Measurements from ENCODE around the gene SLC1A2. TPM values are rescaled to one million over a fixed set of nuclear protein-coding genes. Genes with fewer than 3 reads are reported as not detected.

The SLC1A2 gene
- polyA plus RNA-seq, 3 donors: 0.22 to 13.1 (median 0.37) TPM

- H3K27ac ChIP-seq (ENCODE audit: low read depth, low read length): no peak overlapping the region
- WGBS, 3 donors: 85 to 100% (median 87%) methylated on average over 1 of the region's 1 CpG
Observed at GRCh38 chr11:35206616-35207015, 212.7 kb downstream of the SLC1A2 start.

GRCh38 chr11:35204614-35205013 is 214.7 kb downstream of the SLC1A2 start:
- H3K27ac ChIP-seq (ENCODE audit: low read depth, low read length): no peak overlapping the region
- 58 to 90% (median 89%) methylated on average over 5 of the region's 5 CpGs for WGBS, 3 donors

Other genes starting within 250 kb of the SLC1A2 start
- gene PAMR1, start 106.1 kb upstream of the SLC1A2 start, polyA plus RNA-seq: 10 to 100 TPM in 1 of 3 donors, 1 to 10 TPM in 1, under 1 TPM in 1; 0.89 to 14.6 (median 8.3) TPM
- 10 to 100 TPM in 1 of 3 donors, 1 to 10 TPM in 2; 2.3 to 32.2 (median 5.2) TPM for gene FJX1, start 198.9 kb upstream of the SLC1A2 start, polyA plus RNA-seq
- gene TRIM44, start 243.2 kb upstream of the SLC1A2 start, polyA plus RNA-seq: 10 to 100 TPM; 12.3 to 19.8 (median 19.2) TPM